Stimulated activated naive CD8-positive, alpha-beta T cell treated with anti-CD3 and anti-CD28 coated beads, Interleukin-15, Interleukin-2, amounts not matched to agents 100 U/mL and 50 U/mL, for 24 hours (primary cell): Measurements from ENCODE around the gene CFL2.
"Not testable (repeated sequence)": the region's sequence is repeated elsewhere in the genome, so short reads cannot be mapped to it uniquely, and the experiment has no call there.

Experiments
- ATAC-seq: fragments of 150-1000 bp; cut with Tn5 transposase; one replicate; pipeline ENCODE4 v1.10.0; 2021
- DNase-seq: peaks from one replicate; pipeline ENCODE4 v3.0.0; 2021

CFL2 gene

DNA sequence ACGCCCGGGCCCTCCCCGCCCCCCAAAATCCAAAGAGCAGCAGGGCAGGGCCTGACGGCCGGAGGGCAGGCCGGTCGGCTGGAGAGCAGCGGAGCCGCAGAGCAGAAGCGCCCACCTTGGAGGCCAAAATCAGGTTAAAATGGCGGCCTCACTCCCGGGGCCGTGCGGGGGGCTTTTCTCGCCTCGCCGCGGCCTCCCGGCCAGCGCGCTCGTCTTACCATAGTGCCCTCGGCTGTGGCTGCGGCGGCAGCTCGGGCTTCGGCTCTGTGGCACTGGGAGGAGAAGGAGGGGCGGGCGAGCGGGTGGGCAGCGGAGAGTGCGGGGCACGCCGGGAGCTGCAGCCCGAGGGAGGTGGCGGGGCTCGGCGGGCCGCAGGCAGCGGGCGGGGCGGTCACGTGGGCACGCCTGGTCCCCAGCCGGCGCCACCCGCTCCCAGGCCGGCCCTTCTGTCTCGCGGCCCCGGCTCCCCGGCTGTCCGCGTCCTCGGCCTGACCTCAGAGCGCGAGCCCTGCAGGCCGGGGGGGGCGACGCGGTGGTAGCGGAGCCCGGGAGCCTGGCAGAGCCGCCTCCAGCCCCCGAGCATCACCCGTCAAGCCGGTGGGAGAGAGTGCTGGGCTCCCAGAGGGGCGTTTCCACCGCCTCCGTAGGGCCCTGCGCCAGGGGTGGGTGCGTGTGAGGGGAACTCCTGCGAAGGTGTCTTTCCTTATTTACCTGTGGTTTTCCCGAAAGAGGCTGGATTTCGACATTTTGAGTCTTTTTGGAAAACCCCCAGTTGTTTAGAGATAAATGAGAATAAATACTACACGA is at the start of gene CFL2:
TSS of gene CFL2 (minus strand) at position 274 of the 807 bp plus-strand sequence. CDS start at position 221, 53 bp downstream.
- DNase-seq (peak; percentile 75), ATAC-seq (peak; percentile 94)

DNA sequence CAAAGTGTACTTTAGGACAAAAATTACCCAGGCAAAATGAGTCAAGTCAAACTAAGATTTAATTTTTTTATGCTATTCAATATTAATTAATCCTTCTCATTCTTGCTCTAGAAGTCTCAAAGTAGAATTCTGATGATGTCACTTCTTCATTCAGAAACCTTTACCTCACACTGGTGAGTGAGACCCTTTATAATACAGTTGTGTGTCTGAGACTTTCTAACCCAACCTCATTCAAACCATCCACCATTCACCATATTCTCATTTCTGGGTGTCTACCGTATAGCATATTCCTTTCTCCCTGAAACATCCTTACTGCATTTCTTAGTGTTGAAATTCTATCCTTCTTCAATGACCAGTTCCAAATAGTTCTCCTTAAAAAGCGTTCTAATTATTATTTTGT is 40.8 kb upstream of the CFL2 start:
- no peak for ATAC-seq
- DNase-seq = no peak

DNA sequence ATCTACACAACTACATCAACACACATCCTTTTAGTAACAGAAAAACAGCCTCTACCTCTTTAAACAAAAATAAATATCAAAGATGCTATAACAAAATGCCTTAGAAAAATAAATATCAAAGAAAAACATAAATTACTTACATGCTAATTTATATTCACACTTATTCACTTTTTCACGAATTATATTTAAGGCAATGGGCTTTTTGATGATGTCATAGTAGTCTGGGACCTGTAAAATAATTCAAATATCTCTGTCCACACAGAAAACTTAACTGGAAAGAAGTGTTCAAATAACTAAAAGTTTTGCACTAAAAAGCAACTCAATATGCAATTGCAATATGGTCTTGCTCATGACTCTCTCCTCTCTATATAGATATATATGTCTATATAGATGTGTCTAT is 40.3 kb upstream of the CFL2 start:
- DNase-seq (no peak), ATAC-seq (no peak)

DNA sequence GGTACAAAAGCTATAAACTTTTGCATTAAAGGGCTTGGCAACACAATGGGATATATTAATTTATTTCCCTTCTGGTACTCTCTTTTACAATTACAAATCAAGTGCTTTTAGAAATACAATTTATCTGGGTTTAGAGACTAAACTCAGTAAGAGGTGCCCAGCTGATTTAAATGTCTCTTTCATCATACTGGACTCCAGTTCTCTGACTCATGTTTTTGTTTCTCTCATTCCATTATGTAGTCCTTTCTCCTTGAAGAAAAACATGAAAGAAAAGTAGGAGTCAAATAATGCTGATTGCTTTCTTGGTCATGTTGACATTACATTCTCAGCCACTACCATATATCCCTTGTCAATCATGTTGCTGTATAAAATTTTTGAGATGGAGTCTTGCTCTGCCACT is 36.3 kb upstream of the CFL2 start:
- DNase-seq (no peak), ATAC-seq (no peak)

DNA sequence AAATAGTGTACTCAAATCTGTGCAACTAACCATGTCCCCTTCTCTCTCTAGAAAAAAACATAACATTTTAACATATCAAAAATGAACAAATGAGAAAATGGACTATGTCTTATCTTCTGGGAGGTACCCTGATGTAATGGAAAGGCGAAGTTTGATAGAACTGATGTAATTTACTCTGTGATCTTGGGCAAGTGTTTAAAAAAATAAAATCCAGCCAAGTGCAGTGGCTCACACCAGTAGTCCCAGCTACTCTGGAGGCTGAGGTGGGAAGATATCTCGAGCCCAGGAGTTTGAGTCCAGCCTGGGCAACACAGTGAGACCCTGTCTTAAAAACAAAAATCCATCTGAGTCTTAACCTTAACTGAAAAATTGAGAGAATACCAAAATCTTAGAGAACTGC is 35.8 kb upstream of the CFL2 start:
- ATAC-seq (no peak), DNase-seq (no peak)

DNA sequence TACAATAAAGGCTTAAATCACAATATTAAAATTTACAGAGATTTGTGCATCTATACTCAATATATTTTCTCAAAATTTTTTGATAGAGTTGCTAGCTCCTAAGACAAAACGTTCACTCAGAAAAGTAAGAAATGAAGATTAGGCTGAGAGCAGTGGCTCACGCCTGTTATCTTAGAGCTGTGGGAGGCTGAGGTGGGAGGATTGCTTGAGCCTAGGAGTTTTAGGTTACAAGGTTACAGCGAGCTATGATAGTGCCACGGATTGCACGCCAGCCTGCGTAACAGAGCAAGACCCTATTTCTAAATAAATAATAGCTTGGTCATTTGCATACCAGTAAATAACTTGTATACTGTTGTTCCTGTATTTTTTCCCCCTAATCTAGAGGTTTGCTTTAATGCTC is 35.0 kb upstream of the CFL2 start:
- ATAC-seq = no peak
- no peak for DNase-seq

DNA sequence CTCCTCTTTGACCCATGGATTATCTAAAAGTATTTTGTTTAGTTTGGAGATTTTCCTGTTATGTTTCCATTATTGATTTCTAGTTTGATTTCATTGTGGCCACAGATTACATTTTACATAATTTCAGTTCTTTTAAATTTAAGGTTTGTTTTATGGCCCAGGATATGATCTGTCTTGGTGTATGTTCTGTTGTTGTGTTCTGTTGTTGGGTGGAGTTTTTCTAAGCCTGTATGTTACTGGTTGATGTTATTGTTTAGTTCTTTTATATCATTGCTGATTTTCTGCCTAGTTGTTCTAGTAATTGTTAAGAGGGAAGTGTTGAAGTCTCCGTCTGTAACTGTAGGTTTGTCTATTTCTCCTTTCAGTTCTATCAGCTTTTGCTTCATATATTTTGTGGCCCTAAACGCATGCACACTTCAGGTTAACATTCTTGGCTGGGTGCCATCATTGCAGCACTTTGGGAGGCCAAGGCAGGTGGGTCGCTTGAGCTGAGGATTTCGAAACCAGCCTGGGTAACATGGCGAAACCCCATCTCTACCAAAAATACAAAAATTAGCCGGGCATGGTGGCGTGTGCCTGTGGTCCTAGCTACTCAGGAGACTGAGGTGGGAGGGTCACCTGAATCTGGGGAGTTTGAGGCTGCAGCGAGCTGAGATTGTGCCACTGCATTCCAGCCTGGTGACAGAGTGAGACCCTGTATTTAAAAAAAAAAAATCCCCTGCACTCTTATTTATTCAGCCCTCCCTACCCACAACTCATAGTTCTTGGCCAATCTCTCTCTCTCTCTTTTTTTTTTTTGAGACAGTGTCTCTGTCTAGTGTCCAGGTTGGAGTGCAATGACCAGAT is 28.1 kb upstream of the CFL2 start:
- no peak for ATAC-seq
- no peak for DNase-seq

DNA sequence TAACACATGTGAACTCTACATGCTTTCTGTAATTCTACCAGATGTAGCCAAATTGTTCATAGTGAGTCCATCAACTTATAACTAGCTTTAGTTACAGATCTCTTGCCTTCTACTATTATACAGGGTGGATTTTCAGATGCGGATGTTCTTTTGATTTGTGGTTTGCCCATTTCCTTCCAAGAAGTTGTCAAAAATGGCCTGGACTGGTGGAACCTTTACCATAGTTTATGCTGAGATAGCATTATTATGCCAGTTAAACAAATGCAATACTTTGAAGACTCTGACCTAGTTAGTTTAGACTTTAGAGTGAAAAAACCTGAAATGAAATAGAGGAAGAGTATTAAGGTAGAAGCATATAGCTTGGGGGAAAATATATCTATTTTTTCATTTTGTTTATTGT is 27.4 kb upstream of the CFL2 start:
- no peak for ATAC-seq

DNA sequence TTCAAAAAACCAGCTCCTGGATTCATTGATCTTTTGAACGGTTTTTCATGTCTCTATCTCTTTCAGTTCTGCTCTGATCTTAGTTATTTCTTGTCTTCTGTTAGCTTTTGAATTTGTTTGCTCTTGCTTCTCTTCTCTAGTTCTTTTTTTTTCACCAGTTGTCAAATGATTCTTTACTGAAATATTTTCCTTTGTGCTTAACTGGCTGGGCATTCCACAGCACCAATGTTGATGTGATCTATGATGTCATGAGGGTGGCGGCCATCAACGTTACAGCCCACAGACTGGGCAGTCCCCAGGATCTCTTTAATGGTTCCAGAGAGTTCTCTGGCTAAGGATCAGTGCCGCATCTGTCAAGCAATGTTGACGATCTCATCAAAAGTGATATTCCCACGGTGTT is 25.7 kb upstream of the CFL2 start:
- DNase-seq, ATAC-seq: not testable (repeated sequence)

More for the DNA sequence above, 27.4 kb upstream of the CFL2 start:
- no peak for DNase-seq

DNA sequence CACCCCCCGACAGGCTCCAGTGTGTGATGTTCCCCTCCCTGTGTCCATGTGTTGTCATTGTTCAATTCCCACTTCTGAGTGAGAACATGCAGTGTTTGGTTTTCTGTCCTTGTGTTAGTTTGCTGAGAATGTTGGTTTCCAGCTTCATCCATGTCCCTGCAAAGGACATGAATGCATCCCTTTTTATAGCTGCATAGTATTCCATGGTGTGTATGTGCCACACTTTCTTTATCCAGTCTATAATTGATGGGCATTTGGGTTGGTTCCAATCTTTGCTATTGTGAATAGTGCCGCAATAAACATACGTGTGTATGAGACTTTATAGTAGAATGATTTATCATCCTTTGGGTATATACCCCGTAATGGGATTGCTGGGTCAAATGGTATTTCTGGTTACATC is 22.7 kb upstream of the CFL2 start:
- not testable (repeated sequence) for ATAC-seq, DNase-seq

DNA sequence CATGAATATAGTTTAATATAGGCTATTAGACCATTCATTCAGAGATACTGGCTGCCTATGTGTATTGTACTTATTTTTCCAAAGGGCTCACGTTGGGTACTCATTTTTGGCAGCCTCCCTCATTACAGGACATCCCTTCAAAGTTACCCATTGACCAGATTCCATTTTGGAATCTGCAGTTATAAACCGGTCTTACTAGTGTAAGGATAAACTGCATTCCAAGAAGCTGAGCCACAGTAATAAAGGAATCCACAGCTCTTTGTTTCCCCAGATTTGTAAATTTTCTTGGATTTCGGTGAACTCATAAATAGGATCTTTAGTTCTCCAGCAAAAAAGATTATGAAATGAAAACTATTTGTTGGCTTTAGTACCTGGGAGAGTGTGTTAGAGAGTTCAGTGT is 18.9 kb upstream of the CFL2 start:
- ATAC-seq = no peak
- DNase-seq = no peak

DNA sequence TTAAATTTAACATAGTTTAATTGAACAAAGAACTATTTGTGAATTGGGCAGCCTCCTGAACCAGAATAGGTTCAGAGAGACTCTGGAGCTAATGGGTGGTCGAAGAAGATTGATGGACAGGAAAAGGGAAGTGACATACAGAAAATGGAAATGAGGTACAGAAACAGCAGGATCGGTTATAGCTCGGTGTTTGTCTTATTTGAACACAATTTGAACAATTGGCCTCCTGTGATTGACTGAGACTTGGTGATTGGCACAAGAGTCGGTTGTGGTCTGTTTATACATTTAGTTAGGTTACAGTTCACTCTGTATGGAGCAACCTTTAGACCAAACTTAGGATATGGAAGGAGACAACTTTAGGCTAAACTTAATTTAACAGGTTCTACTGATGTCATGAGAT is 18.4 kb upstream of the CFL2 start:
- no peak for ATAC-seq
- no peak for DNase-seq

DNA sequence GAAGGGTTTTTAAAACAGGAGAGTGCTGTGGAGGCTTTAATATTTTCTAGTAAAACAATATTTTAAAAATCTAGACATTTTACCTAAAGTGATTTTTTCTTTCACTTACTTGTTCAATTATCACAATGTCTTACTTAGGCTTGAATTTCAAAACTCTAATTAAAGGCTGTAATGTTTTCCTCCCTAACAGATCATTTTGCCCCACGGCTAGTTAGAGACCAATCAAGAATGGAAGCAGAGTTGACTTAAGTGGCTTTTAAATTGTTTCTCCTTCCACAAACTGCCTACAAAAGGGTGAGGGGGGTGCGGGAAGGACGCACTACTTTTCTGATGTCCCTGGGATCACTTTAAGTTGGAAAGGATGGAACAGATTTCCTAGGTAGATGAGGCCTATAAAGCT is 9.5 kb upstream of the CFL2 start:
- ATAC-seq = no peak
- DNase-seq = no peak

DNA sequence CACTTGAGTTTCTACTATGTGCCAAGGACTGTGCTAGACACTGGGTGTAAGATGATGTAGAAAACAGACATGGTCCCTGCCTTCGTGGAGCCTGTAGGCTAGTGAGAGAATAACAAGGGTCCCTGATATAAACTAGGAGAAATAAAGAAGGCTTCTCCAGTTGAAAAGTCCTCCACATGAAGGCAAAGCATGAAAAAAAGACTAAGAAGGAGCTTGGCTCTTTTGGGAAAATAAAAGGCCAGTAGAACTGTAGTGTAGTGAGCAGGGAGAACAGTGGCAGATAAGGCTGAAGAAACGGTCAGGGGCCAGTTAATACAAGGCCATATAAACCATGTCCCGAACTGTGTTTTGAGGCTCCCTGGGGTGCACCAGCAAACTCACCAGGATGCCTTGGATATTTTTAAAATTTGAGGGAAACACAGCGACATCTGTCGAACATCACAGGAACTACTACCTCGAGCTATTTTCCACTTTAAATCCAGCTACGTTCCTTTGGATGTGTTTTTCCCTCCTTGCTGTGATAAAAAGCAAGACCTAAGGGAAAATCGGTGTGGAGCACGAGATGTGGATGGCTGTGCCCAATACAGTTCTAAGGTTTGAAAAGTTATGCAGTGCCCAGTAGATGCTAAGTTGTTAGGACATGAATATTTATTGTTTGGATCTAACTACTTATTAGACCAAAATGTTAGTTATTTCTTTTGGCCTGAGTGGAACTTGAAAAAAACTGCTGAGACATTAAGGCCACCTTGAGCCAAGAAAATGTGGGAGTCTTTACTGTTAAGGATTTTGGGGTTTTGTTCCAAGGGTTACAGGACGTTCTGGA is 8.5 kb upstream of the CFL2 start:
- DNase-seq (peak; percentile 27), ATAC-seq (no peak)

DNA sequence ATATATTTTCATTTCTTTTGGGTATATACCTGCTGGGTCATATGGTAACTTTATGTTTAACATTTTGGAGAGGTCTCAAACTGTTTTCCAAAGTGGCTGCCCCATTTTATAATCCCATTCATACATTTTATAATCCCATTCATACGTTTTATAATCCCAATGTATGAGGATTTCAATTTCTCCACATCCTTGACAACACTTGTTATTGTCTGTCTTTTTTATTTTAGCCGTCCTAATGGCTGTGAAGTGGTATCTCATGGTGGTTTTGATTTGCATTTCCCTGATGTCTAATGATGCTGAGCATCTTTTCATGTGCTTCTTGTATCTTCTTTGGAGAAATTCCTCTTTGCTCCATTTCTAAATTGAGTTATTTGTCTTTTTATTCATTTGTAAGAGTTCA is 6.7 kb upstream of the CFL2 start:
- DNase-seq = no peak
- ATAC-seq = no peak

DNA sequence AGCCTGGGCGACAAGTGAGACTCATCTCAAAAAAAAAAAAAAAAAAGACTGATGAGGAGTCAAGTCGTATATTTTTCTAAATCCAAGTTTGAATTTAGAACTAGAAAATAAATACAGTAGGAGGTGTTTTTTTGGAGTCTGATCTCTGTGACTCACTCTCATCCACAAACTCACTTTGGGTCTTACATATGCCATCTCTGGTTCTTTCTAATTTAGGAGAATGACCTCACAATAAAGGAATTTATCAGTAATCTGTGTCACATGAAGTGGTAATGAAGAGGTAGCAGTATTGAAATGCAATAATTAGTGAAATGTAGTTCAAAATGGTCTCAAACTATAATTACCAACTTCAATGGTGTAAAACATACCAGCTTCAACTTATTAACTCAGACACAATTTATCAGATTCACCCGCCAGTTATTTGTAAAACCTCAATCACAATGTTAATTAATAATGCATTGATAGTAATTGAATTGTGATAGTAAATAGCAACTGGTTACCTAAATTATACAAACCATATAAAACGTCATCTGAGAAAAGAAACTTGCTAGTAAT is 4.4 kb upstream of the CFL2 start:
- DNase-seq = no peak
- no peak for ATAC-seq

DNA sequence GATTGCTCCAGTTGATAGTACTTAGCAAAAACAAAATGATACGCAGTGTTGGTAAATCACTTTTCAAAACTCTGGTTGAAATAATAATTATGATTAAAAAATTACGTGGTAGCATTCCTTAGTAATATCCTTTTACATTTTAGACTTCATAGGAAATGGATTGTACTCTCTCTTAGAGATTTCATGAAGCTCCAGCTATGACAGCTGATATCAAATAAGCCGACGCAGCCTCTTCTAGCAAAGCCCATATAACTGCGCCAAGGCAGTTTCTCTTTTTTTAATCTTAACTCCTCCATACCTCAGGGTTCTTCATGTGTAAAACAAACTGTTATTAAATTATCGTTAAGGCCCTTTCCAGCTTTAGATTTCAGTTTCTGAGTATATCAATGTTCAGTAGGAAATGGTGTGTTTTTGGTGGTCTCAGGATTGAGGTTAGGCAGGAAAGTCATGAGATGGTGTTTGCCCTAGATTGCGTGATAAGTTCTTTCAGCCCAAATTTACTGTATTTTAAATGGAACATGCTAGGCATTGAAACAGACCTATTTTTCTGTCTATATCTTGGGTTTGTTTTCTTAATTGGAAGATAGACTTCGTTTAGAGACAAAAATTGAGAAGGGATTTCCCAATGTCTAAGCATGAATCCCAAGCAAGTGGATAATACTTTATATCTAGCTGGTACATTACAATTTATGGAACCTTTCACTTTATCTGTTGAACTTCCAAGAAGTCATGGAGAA is 902 bp upstream of the CFL2 start:
- ATAC-seq (no peak), DNase-seq (no peak)

DNA sequence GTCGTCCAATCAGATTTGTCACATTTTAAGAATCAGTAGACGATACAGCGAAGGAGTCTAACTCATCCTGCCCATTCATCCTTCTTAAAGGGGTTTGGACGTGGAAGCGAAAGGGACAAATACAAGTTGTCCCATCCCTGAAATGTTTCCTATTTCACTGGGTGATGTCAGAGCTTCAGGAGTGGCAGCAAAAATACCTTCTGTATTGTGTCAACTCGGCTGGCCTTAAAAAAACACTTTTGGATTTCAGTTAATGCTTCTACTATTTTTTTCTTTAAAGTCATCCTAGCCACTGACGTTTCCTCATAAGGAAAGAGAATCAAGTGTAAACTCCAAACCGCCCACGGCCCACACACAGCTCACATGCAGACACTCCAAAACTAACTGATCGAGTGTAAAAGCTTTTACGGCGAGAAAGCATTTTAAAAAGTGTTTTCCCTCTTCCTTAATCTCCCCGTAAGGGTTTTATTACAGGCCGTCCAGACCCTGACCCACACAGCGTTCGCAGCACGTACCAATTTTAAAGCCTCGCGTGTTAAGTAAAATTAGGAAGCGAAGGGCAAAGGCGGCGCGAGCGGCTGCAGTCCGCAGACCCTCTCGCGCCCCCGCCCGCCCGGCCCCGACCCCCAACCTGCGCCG is 593 bp downstream of the CFL2 start:
- ATAC-seq (peak; percentile 3), DNase-seq (peak; percentile 37)

DNA sequence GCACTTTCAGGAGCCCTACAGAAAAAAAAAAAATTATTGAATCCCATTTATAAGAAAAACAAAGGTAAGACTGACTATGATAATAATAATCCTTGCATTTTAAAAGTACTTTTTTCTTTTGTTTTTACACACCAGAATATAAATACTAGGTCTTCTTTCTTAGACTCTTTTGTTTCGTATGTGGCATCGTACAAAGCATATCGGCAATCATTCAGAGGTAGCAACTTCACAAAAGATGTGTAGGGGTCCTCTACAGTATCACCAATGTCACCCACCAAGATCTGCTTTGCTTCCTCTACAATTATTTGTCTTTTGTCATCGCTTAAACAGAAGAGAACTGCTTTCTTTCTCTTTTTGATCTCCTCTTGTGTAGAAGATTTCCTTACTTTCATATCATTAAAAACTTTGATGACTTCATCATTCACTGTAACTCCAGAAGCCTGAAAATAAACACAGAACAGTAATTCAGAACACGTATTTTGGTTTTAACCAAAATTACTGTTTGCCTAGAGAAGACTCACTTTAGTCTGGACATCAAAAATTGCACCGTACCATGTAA is 1.2 kb downstream of the CFL2 start:
- ATAC-seq = no peak
- no peak for DNase-seq

DNA sequence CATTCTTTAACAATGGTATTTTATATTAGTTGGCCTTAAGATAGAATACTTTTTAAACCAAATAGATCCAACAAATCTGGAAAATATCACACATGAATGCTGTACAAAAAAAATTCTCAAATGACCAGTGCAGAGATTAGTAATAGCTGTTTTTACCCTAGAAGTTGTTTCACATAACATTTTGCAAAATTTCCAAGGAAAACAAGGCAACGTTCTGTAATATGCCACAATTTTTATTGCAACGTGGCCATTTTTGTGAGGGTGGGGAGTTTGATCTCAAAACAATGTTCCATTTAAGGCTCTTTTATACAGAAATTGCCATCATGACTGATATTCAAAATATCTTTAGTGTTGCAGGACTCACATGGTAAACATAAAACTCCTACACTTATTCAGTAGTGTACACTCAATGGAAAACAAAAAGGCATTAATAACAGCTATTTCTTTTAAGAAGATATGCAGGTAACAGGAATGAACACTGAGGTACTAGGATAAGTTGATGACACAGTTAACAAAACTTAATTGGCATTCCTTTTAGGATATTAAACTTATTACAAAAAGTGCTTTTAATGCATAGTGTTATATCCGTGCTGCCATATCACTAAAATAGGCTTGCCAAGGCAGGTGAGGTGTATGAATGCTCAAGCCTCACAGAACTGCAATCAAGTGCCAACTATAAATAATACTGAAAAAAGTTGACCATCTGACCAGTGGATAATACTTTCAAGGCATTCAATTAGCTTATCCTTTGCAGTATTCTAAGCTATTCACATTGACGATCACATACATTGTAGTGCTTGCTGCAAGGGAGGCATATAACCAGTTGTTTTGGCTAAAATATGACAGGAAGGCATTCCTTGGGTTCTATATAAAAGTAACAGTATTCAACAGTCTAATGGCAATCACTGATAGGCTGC is 2.3 kb downstream of the CFL2 start:
- DNase-seq (no peak), ATAC-seq (no peak)
